GM23338 (cell line): Measurements from ENCODE around the gene CYSTM1. TPM values are rescaled to one million over a fixed set of nuclear protein-coding genes. Genes with fewer than 3 reads are reported as not detected.

Source experiments
- ATAC-seq: fragments of 200-7000 bp; cut with Tn5 transposase; 3 replicates; pipeline ENCODE4 v1.9.1; 2020
- DNase-seq: peaks from one replicate; pipeline ENCODE4 v3.0.0-alpha.2; 2015; ENCODE audit warnings: low spot score
- H2AFZ ChIP-seq: fragments of 200-600 bp; sonication (generic); 2 replicates; pipeline ENCODE4 v1.8.0; 2016; ENCODE audit warnings: antibody characterized with exemption, mild to moderate bottlenecking, moderate library complexity
- H3F3A ChIP-seq: fragments of 200-600 bp; sonication (generic); replicated peaks from 2 replicates; pipeline ENCODE4 v1.8.0; 2017; ENCODE audit warnings: antibody characterized with exemption, mixed run types, low read depth
- H3K27ac ChIP-seq: fragments of 200-600 bp; sonication (generic); 2 replicates; pipeline ENCODE4 v1.6.1; 2016; ENCODE audit warnings: low read depth
- H3K27me3 ChIP-seq: fragments of 200-600 bp; sonication (generic); 2 replicates; pipeline ENCODE4 v1.8.0; 2016; ENCODE audit warnings: mild to moderate bottlenecking, mixed run types, moderate library complexity; ENCODE audit not compliant: insufficient read depth
- H3K36me3 ChIP-seq: fragments of 200-600 bp; sonication (generic); 2 replicates; pipeline ENCODE4 v1.8.0; 2016; ENCODE audit warnings: mild to moderate bottlenecking; ENCODE audit not compliant: insufficient read depth
- H3K4me1 ChIP-seq: fragments of 200-600 bp; sonication (generic); 2 replicates; pipeline ENCODE4 v1.8.0; 2016; ENCODE audit warnings: mild to moderate bottlenecking, moderate library complexity; ENCODE audit not compliant: insufficient read depth
- H3K4me2 ChIP-seq: fragments of 200-600 bp; sonication (generic); 2 replicates; pipeline ENCODE4 v1.7.1; 2017; ENCODE audit warnings: mixed run types
- H3K4me3 ChIP-seq: fragments of 200-600 bp; sonication (generic); 2 replicates; pipeline ENCODE4 v1.6.1; 2016; ENCODE audit warnings: mixed run types
- H3K79me2 ChIP-seq: fragments of 200-600 bp; sonication (generic); replicated peaks from 2 replicates; pipeline ENCODE4 v1.8.0; 2017; ENCODE audit warnings: mild to moderate bottlenecking; ENCODE audit not compliant: insufficient read depth
- H3K9me2 ChIP-seq: fragments of 200-600 bp; sonication (generic); 2 replicates; pipeline ENCODE4 v1.8.0; 2017; ENCODE audit not compliant: insufficient read depth
- H4K20me1 ChIP-seq: fragments of 200-600 bp; sonication (generic); replicated peaks from 2 replicates; pipeline ENCODE4 v1.8.0; 2017; ENCODE audit warnings: mild to moderate bottlenecking; ENCODE audit not compliant: insufficient read depth
- H3K27ac Mint-ChIP-seq: 2 replicates; pipeline ENCODE4 v1.8.0; 2020; ENCODE audit warnings: inconsistent platforms, mild to moderate bottlenecking, moderate library complexity, mixed read lengths
- H3K27me3 Mint-ChIP-seq: 3 replicates; pipeline ENCODE4 v1.8.0; 2022; ENCODE audit warnings: low read depth, mild to moderate bottlenecking, moderate library complexity, mixed read lengths, inconsistent platforms; ENCODE audit not compliant: insufficient read depth, poor library complexity
- H3K36me3 Mint-ChIP-seq: 3 replicates; pipeline ENCODE4 v1.8.0; 2021; ENCODE audit warnings: low read depth, mild to moderate bottlenecking, inconsistent platforms, moderate library complexity, mixed read lengths
- H3K4me1 Mint-ChIP-seq: 3 replicates; pipeline ENCODE4 v1.8.0; 2020; ENCODE audit warnings: mild to moderate bottlenecking, inconsistent platforms, mixed read lengths
- H3K4me3 Mint-ChIP-seq: 3 replicates; pipeline ENCODE4 v1.8.0; 2021; ENCODE audit warnings: moderate library complexity, mild to moderate bottlenecking, inconsistent platforms, mixed read lengths
- H3K9me3 Mint-ChIP-seq: 3 replicates; pipeline ENCODE4 v1.8.0; 2020; ENCODE audit warnings: moderate library complexity, mild to moderate bottlenecking, inconsistent platforms, mixed read lengths
- EZH2phosphoT487 ChIP-seq: fragments of 200-600 bp; sonication (generic); IDR thresholded peaks from one replicate; pipeline ENCODE4 v1.8.1; 2018; ENCODE audit warnings: antibody characterized with exemption; ENCODE audit not compliant: unreplicated experiment
- NANOG ChIP-seq: IDR thresholded peaks from 2 replicates; pipeline ENCODE4 v1.6.1; 2016; ENCODE audit warnings: antibody characterized with exemption, borderline replicate concordance
- POLR2AphosphoS5 ChIP-seq: IDR thresholded peaks from 2 replicates; pipeline ENCODE4 v1.6.1; 2016; ENCODE audit warnings: antibody characterized with exemption, low read depth
- ZNF114 ChIP-seq: fragments of 250-450 bp; sonication (Bioruptor Pico); IDR thresholded peaks from 2 replicates; pipeline ENCODE4 v1.5.0; 2020; ENCODE audit warnings: mild to moderate bottlenecking, moderate library complexity
- polyA plus RNA-seq: library from polyadenylated mRNA; unstranded; fragments of >200 nt; fragmentation: Nextera tagmentation; extraction: Ambion mirVana; gene quantifications from 2 replicates; pipeline ENCODE4 v1.2.1, GENCODE V29; 2016
- total RNA-seq: library from RNA; depleted of rRNA; stranded (reverse); fragments of >200 nt; shearing (Covaris generic); gene quantifications from 2 replicates; pipeline ENCODE4 v1.2.3, GENCODE V29; 2014
- TF ChIP-seq, protein P1 (sequence below): fragments of 250-450 bp; sonication (Bioruptor Pico); IDR thresholded peaks from 2 replicates; pipeline ENCODE4 v1.5.0; 2020; ENCODE audit warnings: mild to moderate bottlenecking, moderate library complexity

CYSTM1 gene
- total and polyA plus RNA-seq, 2 experiments from 2014 or later = 14.4 to 46.0 TPM

DNA sequence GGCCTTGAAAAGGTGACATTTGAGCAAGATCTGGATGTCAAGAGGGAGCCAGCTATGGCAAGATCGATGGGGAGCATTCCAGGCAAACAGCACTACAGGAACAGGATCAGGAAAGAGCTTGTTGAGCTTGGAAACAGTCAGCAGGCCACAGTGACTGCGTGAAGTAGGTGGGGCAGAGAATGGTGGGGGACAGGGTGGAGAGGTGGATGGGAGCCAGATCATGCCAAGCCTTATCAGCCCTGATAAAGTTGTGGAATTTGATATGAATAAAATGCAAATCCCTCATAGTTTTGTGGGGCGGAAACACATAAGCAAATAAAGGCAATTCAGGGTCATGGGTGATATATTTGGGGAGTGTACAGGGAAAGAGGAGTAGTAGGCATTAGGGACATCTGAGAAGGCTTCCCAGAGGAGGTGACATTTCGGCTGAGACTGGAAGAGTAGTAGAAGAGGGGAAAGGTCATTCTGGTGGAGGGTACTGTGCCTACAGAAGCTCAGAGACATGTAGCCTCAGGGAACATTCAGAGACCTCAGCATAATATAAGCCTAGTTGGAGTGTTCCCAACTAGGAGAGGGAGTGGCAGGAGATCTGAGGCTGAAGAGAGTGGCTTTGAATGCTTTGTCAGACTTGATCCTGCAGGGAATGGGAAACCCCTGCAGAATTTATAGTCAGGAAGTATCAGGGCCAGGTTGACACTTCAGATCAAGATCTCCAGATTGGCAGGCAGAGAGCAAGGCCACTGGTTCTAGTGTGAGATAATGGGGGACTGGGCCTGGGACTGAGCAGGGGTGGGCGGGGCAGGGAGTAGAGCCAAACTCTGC is 9.7 kb upstream of the CYSTM1 start:
- H4K20me1 ChIP-seq = no peaks in the 10 kb centered on the region
- ATAC-seq (no peak), DNase-seq (no peak)
- H3K27me3 ChIP-seq = no peaks in the 10 kb centered on the region
- H3K79me2 ChIP-seq = no peaks in the 10 kb centered on the region
- H3K27ac ChIP-seq = no peak overlapping the region
- no peaks in the 10 kb centered on the region for H3K36me3 ChIP-seq
- H3K27me3 Mint-ChIP-seq = peaks cover 3% of the 10 kb centered on the region
- no peak overlapping the region for H3K27ac Mint-ChIP-seq
- no peaks in the 10 kb centered on the region for H3F3A ChIP-seq
- no peaks in the 10 kb centered on the region for H3K4me1 ChIP-seq
- no peak overlapping the region for H2AFZ ChIP-seq
- H3K4me3 ChIP-seq = no peak overlapping the region
- no peaks in the 10 kb centered on the region for H3K4me1 Mint-ChIP-seq
- H3K9me2 ChIP-seq = no peaks in the 10 kb centered on the region
- no peaks in the 10 kb centered on the region for H3K36me3 Mint-ChIP-seq
- H3K4me2 ChIP-seq = no peak overlapping the region
- no peaks in the 10 kb centered on the region for H3K9me3 Mint-ChIP-seq
- H3K4me3 Mint-ChIP-seq = no peak overlapping the region
- TF ChIP-seq POLR2AphosphoS5 (no peak), EZH2phosphoT487 (no peak)
- TF ChIP-seq, protein P1, sequence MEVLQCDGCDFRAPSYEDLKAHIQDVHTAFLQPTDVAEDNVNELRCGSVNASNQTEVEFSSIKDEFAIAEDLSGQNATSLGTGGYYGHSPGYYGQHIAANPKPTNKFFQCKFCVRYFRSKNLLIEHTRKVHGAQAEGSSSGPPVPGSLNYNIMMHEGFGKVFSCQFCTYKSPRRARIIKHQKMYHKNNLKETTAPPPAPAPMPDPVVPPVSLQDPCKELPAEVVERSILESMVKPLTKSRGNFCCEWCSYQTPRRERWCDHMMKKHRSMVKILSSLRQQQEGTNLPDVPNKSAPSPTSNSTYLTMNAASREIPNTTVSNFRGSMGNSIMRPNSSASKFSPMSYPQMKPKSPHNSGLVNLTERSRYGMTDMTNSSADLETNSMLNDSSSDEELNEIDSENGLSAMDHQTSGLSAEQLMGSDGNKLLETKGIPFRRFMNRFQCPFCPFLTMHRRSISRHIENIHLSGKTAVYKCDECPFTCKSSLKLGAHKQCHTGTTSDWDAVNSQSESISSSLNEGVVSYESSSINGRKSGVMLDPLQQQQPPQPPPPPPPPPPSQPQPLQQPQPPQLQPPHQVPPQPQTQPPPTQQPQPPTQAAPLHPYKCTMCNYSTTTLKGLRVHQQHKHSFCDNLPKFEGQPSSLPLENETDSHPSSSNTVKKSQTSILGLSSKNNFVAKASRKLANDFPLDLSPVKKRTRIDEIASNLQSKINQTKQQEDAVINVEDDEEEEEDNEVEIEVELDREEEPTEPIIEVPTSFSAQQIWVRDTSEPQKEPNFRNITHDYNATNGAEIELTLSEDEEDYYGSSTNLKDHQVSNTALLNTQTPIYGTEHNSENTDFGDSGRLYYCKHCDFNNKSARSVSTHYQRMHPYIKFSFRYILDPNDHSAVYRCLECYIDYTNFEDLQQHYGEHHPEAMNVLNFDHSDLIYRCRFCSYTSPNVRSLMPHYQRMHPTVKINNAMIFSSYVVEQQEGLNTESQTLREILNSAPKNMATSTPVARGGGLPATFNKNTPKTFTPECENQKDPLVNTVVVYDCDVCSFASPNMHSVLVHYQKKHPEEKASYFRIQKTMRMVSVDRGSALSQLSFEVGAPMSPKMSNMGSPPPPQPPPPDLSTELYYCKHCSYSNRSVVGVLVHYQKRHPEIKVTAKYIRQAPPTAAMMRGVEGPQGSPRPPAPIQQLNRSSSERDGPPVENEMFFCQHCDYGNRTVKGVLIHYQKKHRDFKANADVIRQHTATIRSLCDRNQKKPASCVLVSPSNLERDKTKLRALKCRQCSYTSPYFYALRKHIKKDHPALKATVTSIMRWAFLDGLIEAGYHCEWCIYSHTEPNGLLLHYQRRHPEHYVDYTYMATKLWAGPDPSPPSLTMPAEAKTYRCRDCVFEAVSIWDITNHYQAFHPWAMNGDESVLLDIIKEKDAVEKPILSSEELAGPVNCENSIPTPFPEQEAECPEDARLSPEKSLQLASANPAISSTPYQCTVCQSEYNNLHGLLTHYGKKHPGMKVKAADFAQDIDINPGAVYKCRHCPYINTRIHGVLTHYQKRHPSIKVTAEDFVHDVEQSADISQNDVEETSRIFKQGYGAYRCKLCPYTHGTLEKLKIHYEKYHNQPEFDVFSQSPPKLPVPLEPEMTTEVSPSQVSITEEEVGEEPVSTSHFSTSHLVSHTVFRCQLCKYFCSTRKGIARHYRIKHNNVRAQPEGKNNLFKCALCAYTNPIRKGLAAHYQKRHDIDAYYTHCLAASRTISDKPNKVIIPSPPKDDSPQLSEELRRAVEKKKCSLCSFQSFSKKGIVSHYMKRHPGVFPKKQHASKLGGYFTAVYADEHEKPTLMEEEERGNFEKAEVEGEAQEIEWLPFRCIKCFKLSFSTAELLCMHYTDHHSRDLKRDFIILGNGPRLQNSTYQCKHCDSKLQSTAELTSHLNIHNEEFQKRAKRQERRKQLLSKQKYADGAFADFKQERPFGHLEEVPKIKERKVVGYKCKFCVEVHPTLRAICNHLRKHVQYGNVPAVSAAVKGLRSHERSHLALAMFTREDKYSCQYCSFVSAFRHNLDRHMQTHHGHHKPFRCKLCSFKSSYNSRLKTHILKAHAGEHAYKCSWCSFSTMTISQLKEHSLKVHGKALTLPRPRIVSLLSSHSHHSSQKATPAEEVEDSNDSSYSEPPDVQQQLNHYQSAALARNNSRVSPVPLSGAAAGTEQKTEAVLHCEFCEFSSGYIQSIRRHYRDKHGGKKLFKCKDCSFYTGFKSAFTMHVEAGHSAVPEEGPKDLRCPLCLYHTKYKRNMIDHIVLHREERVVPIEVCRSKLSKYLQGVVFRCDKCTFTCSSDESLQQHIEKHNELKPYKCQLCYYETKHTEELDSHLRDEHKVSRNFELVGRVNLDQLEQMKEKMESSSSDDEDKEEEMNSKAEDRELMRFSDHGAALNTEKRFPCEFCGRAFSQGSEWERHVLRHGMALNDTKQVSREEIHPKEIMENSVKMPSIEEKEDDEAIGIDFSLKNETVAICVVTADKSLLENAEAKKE (CRISPR knock-in tag) = no peak

GRCh38 chr5:140165923-140166270 is 9.1 kb upstream of the CYSTM1 start:
- Histone ChIP-seq H3K27me3 (no peaks in the 10 kb centered on the region), H3K27ac (no peak overlapping the region), H3F3A (no peaks in the 10 kb centered on the region), H3K4me3 (no peak overlapping the region), H3K36me3 (no peaks in the 10 kb centered on the region), H3K79me2 (no peaks in the 10 kb centered on the region), H3K4me1 (no peaks in the 10 kb centered on the region), H3K4me2 (no peak overlapping the region), H3K9me2 (no peaks in the 10 kb centered on the region), H2AFZ (no peak overlapping the region), H4K20me1 (no peaks in the 10 kb centered on the region)
- no peak for ATAC-seq
- Mint-ChIP-seq H3K9me3 (no peaks in the 10 kb centered on the region), H3K36me3 (no peaks in the 10 kb centered on the region), H3K27me3 (peaks cover 3% of the 10 kb centered on the region), H3K4me3 (no peak overlapping the region), H3K27ac (no peak overlapping the region), H3K4me1 (no peaks in the 10 kb centered on the region)
- TF ChIP-seq POLR2AphosphoS5 (no peak), NANOG (no peak), EZH2phosphoT487 (no peak), ZNF114 (CRISPR knock-in tag) (no peak)
- TF ChIP-seq, protein P1 (CRISPR knock-in tag) = no peak
- no peak for DNase-seq
